Subcutaneous abdominal adipose tissue (tissue), 5 donors: Measurements from ENCODE around the gene LCAT.

ENCODE experiments used
- H3K27ac ChIP-seq: one replicate; pipeline ENCODE4 v1.7.0; 2013; ENCODE audit warnings: low read depth, mild to moderate bottlenecking, inconsistent platforms, low read length, moderate library complexity
- H3K27me3 ChIP-seq, 5 donors: one replicate each; pipeline ENCODE4 v1.7.0; 2013; ENCODE audit warnings: low read length in 5 of 5, inconsistent platforms in 1 of 5; ENCODE audit not compliant: control insufficient read depth in 5 of 5, insufficient read depth in 4 of 5
- H3K36me3 ChIP-seq, 5 donors: one replicate each; pipeline ENCODE4 v1.7.0; 2013; ENCODE audit warnings: low read length in 5 of 5; ENCODE audit not compliant: control insufficient read depth in 5 of 5, insufficient read depth in 5 of 5
- H3K4me1 ChIP-seq, 5 donors: one replicate each; pipeline ENCODE4 v1.7.0; 2013; ENCODE audit warnings: low read length in 5 of 5, mild to moderate bottlenecking in 3 of 5, moderate library complexity in 1 of 5; ENCODE audit not compliant: control insufficient read depth in 5 of 5, insufficient read depth in 5 of 5
- H3K4me3 ChIP-seq, 5 donors: one replicate each; pipeline ENCODE4 v1.7.0; 2013; ENCODE audit warnings: low read length in 5 of 5, low read depth in 1 of 5
- H3K9ac ChIP-seq, 5 donors: one replicate each; pipeline ENCODE4 v1.7.0; 2013; ENCODE audit warnings: low read length in 5 of 5, mild to moderate bottlenecking in 4 of 5, moderate library complexity in 3 of 5
- H3K9me3 ChIP-seq, 5 donors: one replicate each; pipeline ENCODE4 v1.7.0; 2013; ENCODE audit warnings: low read length in 5 of 5; ENCODE audit not compliant: control insufficient read depth in 5 of 5
- donor health status: healthy.
- donor health status: healthy.
- donor health status: healthy.
- donor health status: healthy.
- donor health status: healthy.

LCAT gene

GRCh38 chr16:67892375-67892774 lies 51.5 kb downstream of the LCAT start:
- H3K36me3 ChIP-seq, result no peaks in the 10 kb centered on the region
- H3K4me3 ChIP-seq, result peak overlapping the region; percentile 46 to 67 (median 58)
- H3K9me3 ChIP-seq, result no peaks in the 10 kb centered on the region
- no peaks in the 10 kb centered on the region for H3K27me3 ChIP-seq
- peak overlapping the region; percentile 90 for H3K27ac ChIP-seq
- peak overlapping the region in 3 of 5 donors; percentile 37 to 61 (median 56) for H3K9ac ChIP-seq
- peaks cover 9 to 38% (median 34%) of the 10 kb centered on the region in 5 donors for H3K4me1 ChIP-seq
